GM18858 (cell line): ENCODE data around the gene PPP1CA.

Source experiments
- ATAC-seq: cut with Tn5 transposase; IDR thresholded peaks from one replicate; pipeline ENCODE4 v1.9.1; 2021; ENCODE audit not compliant: unreplicated experiment

The PPP1CA gene

GRCh38 chr11:67370351-67371076, 31.1 kb downstream of the PPP1CA start:
- ATAC-seq, result no peak

GRCh38 chr11:67369801-67370284, 31.8 kb downstream of the PPP1CA start:
- no peak for ATAC-seq

- ATAC-seq, result no peak
Observed at GRCh38 chr11:67369275-67369674, 32.4 kb downstream of the PPP1CA start.

- peak; percentile 34 for ATAC-seq
Observed at GRCh38 chr11:67368621-67369020, 33.0 kb downstream of the PPP1CA start.

GRCh38 chr11:67367761-67368227, 33.9 kb downstream of the PPP1CA start:
- ATAC-seq, result no peak

GRCh38 chr11:67366961-67367760, 34.5 kb downstream of the PPP1CA start:
- no peak for ATAC-seq

- no peak for ATAC-seq
Observed at GRCh38 chr11:67366546-67366945, 35.1 kb downstream of the PPP1CA start.

- no peak for ATAC-seq
Observed at GRCh38 chr11:67365736-67366444, 35.8 kb downstream of the PPP1CA start.

- ATAC-seq, result no peak
Observed at GRCh38 chr11:67364783-67365722, 36.6 kb downstream of the PPP1CA start.

GRCh38 chr11:67364169-67364568, 37.5 kb downstream of the PPP1CA start:
- no peak for ATAC-seq

GRCh38 chr11:67357831-67358670, 43.6 kb downstream of the PPP1CA start:
- ATAC-seq, result no peak

- no peak for ATAC-seq
Observed at GRCh38 chr11:67356864-67357561, 44.6 kb downstream of the PPP1CA start.

GRCh38 chr11:67356387-67356863, 45.2 kb downstream of the PPP1CA start:
- ATAC-seq, result no peak

GRCh38 chr11:67355794-67356386, 45.8 kb downstream of the PPP1CA start:
- no peak for ATAC-seq

GRCh38 chr11:67355023-67355793, 46.5 kb downstream of the PPP1CA start:
- no peak for ATAC-seq

- ATAC-seq, result no peak
Observed at GRCh38 chr11:67354075-67355022, 47.3 kb downstream of the PPP1CA start.
